Vagina (tissue), 2 donors: ENCODE results near the gene PLEKHS1.

Experiments used
- CTCF ChIP-seq, 3 experiments: fragments of 450-650 bp in 2 of 3; fragments of 200-600 bp in 1 of 3; sonication (generic) in 1 of 3; IDR thresholded peaks; one replicate each; pipeline ENCODE4 v1.5.1; 2017 to 2019; ENCODE audit warnings: antibody characterized with exemption in 3 of 3, mild to moderate bottlenecking in 2 of 3, moderate library complexity in 2 of 3
- POLR2A ChIP-seq, 2 donors: fragments of 450-650 bp; IDR thresholded peaks; one replicate each; pipeline ENCODE4 v1.6.1; 2017; ENCODE audit warnings: antibody characterized with exemption in 2 of 2, mild to moderate bottlenecking in 2 of 2, moderate library complexity in 2 of 2
- POLR2AphosphoS5 ChIP-seq, 2 donors: sonication (generic); formaldehyde crosslinking; IDR thresholded peaks; one replicate each; pipeline ENCODE4 v1.9.0; 2017; ENCODE audit warnings: antibody characterized with exemption in 2 of 2, mild to moderate bottlenecking in 2 of 2, low read depth in 1 of 2; ENCODE audit not compliant: insufficient read depth in 1 of 2

- TF ChIP-seq POLR2A (IDR thresholded peaks at IDR 0.05) = no peak
- no peak for TF ChIP-seq POLR2AphosphoS5 (IDR thresholded peaks at IDR 0.05; ENCODE audit: insufficient read depth in 1 of 2, low read depth in 1 of 2)
- no peak for TF ChIP-seq CTCF (IDR thresholded peaks at IDR 0.05)
Observed at GRCh38 chr10:113764582-113764981, 13.1 kb downstream of the PLEKHS1 start.
